Measurements from ENCODE around the gene MMP25.

MMP25 gene

GRCh38 chr16:3022208-3022683 lies 24.1 kb upstream of the MMP25 start:
- DNase-seq (ENCODE audit: low read depth): peak; percentile 95
- peak overlapping the region; percentile 80 for H3K4me3 ChIP-seq (replicated peaks; ENCODE audit: low read depth, low read length)

GRCh38 chr16:3022684-3023414 lies 23.5 kb upstream of the MMP25 start:
- H3K4me3 ChIP-seq (replicated peaks; ENCODE audit: low read depth, low read length): peak overlapping the region; percentile 80
- TF ChIP-seq CTCF (IDR thresholded peaks at IDR 0.05; ENCODE audit: low read length, missing control alignments): no peak
- peak; percentile 40 for DNase-seq (ENCODE audit: low read depth)

More at GRCh38 chr16:3022208-3022683, 24.1 kb upstream of the MMP25 start:
- no peak for TF ChIP-seq CTCF (IDR thresholded peaks at IDR 0.05; ENCODE audit: low read length, missing control alignments)

- TF ChIP-seq CTCF (IDR thresholded peaks at IDR 0.05; ENCODE audit: low read length, missing control alignments): no peak
- peak; percentile 44 for DNase-seq (ENCODE audit: low read depth)
- H3K4me3 ChIP-seq (replicated peaks; ENCODE audit: low read depth, low read length): peak overlapping the region; percentile 80
Measured at GRCh38 chr16:3023415-3023668, 23.0 kb upstream of the MMP25 start.

GRCh38 chr16:3023669-3024478 lies 22.5 kb upstream of the MMP25 start, which contains the start of the genes HCFC1R1 and THOC6:
Gene HCFC1R1, minus strand, starts transcription at chr16:3023942. Its CDS starts 1 bp downstream, at chr16:3023941.
Gene THOC6, plus strand, starts transcription at chr16:3024035. Its CDS starts 292 bp downstream, at chr16:3024327.
- no peak for TF ChIP-seq CTCF (IDR thresholded peaks at IDR 0.05; ENCODE audit: low read length, missing control alignments)
- DNase-seq (ENCODE audit: low read depth): peak; percentile 99
- peak within 1 kb of the TSS; percentile 80 for H3K4me3 ChIP-seq (replicated peaks; ENCODE audit: low read depth, low read length)

- no peak for DNase-seq (ENCODE audit: low read depth)
- H3K4me3 ChIP-seq (replicated peaks; ENCODE audit: low read depth, low read length): no peak overlapping the region
Measured at GRCh38 chr16:3025032-3026002, 21.0 kb upstream of the MMP25 start.

More at GRCh38 chr16:3025032-3026002, 21.0 kb upstream of the MMP25 start:
- TF ChIP-seq CTCF (IDR thresholded peaks at IDR 0.05; ENCODE audit: low read length, missing control alignments): no peak
